8988T (cell line): Measurements from ENCODE around the gene TLE2.
"Not testable (repeated sequence)": the region's sequence is repeated elsewhere in the genome, so short reads cannot be mapped to it uniquely, and the experiment has no call there.

Source experiments
- DNase-seq: peaks from one replicate; pipeline ENCODE4 v3.0.0; 2011

TLE2 gene

DNA sequence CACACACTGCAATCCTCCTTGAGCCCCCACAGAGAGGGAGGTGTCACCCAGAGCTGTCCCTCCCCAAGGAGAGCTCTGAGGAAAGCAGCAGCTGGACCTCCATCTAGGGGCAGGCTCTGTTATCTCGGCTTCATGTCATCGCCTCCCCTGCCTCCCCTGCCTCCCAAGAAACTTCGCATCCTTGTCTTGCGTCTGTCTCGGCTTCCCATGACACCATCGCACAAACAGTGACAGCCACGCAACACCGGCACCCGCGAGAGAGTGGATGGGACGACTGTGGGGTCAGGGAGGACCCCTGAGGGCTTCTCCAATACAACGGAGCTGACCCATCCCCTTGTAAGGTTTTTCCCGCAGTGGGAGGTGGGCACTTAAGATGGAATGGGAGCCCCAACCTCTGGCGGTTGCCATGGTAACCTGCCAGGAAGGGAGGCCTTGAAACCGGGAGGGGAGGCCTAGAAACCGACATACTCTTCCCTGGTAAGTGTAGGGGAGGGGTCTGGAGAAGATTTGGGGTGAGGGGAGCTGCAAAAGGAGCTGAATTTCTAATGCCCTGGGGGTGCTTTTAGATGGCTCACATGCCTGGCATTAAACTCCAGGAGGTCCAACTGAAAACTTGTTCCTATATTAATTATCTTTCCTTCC lies 16.3 kb downstream of the TLE2 start:
- DNase-seq, result no peak

DNA sequence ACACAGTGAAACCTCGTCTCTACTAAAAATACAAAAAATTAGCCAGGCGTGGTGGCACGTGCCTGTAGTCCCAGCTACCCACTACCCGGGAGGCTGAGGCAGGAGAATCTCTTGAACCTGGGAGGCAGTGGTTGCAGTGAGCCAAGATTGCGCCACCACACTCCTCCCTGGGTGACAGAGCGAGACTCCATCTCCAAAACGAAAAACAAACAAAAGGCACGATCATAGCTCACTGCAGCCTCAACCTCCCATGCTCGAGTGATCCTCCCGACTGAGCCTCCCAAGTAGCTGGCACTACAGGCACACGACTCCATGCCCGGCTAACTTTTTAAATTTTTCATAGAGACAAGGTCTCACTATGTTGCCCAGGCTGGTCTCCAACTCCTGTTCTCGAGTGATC lies 17.0 kb downstream of the TLE2 start:
- DNase-seq, result not testable (repeated sequence)

DNA sequence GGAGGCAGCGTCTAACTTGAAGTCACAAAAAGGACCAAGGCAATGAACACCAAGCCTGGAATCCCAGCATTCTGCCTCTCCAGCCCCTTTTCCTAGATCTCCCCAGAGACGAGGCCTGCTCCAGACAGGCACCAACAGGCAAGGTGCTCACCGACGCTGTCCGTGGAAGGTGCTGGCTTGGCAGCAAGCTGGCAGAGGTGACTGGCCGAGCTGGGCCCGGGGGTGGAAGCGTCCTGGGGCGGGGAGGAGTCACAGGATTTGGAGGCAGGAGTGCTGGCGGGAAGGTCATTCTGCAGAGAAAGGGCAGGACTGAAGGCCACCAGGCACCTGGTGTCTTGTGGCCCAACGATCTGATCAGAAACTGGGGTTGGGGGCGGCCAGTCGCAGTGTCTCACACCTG lies 18.2 kb downstream of the TLE2 start:
- DNase-seq, result no peak

DNA sequence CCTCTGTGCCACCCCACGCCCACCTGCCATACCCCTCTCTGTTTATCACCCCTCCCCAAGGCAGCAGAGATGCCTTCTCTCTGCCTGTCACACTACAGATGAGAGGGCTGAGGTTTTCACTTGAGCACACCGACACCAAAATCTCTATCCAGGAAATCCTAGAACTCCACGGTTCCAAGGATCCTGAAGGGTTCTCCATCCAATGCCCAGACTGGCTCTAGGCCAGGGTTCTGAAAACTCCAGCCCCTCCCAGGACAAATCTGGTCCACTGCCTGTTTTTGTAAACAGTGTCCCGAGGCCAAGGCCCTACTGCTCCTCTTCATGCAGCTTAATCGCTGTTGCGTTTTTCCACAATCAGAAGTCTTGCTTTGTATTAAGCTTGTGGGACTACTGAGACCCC lies 20.1 kb downstream of the TLE2 start:
- no peak for DNase-seq

DNA sequence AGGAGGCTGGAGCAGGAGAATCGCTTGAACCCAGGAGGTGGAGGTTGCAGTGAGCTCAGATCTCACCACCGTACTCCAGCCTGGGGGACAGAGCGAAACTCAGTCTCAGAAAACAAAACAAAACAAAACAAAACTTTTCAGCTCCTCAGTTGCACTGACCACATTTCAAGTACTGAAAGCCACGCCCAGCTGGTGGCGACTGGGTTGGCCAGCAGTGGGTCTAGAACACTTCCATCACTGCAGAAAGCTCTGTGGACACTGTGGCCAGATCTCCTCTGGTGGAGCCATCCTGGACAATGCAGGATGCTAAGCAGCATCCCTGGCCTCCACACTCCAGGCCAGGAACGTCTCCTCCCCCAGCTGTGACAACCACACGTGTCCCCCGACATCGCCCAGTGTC lies 21.1 kb downstream of the TLE2 start:
- no peak for DNase-seq

DNA sequence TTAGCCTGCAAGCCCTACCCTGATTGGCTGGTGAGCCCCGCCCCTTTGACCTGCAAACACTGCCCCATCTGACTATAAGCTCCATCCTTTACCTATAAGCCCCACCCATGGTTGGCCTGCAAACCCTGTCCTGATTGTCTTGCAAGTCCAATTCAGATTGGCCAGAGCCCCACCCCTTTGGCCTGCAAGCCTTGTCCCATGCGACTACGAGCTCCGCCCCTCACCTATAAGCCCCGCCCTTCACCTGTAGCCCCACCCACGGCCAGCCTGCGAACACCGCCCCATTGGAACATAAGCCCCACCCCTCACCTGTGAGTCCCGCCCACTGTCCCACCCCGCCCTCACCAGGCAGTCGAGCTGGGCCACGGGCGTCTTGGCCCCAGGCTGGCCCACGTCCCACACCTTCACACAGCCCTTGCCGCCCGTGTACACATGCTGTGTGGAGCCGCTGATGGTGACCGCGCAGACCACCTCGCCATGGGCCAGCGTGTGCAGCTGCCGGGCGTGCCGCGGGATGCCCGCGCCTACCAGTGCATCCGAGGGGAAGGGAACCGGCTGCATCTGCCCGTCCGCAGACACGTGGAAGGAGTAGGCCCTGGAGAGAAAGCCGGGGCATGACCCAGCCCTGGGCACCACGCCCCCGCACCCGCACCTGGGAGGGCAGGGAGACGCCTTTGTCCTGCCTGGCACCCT lies 22.9 kb downstream of the TLE2 start:
- DNase-seq, result no peak

DNA sequence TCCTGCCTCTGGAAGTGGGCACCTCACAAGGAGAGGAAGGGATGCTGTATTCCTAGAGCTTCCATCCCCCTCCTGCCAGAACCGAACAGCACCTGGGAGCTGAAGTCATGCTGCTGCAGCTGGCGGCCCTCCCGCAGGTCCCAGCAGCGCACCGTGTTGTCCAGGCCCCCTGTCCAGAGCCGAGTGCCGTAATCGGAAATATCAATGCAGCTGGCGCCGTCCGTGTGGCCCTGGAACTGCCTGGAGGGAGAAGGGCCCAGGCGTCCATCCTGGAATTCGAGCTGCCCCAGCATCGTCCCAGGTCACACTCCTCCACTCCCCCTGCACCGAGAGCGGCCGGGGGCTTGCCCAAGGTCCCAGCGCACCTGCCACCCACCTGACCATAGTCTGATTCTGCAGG lies 23.7 kb downstream of the TLE2 start:
- no peak for DNase-seq

DNA sequence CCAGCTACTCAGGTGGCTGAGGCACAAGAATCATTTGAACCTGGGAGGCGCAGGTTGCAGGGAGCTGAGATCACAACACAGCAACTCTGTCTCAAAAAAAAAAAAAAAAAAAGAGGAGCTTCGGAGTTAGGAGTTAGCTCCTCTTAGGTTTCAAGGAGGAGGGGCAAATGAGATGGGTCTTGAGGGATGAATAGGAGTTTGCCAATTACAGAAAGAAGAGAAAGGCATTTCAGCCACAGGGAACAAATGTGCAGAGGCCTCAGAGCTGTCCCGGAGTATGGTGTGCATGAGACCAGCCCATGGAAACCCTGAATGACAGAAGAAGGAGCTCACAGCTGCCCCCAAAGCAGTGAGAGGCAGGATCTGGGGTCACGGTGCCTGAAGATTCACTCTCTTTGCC lies 24.6 kb downstream of the TLE2 start:
- DNase-seq, result no peak

DNA sequence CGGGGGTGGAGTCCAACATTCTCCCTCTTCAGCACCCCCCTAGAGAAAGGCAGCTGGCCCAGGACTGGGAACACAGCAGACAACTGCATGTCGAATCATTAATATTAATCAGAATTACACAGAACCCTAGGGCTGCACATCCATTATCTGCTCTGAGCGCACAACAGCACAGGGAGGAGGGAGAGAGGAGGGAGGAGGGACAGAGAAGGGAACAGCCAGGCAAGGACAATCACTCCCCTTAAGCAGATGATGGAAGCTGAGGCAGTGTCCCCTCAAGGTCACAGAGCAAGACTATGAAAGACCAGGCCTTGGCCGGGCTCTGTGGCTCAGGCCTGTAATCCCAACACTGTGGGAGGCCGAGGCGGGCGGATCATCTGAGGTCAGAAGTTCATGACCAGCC lies 26.0 kb downstream of the TLE2 start:
- DNase-seq, result no peak

DNA sequence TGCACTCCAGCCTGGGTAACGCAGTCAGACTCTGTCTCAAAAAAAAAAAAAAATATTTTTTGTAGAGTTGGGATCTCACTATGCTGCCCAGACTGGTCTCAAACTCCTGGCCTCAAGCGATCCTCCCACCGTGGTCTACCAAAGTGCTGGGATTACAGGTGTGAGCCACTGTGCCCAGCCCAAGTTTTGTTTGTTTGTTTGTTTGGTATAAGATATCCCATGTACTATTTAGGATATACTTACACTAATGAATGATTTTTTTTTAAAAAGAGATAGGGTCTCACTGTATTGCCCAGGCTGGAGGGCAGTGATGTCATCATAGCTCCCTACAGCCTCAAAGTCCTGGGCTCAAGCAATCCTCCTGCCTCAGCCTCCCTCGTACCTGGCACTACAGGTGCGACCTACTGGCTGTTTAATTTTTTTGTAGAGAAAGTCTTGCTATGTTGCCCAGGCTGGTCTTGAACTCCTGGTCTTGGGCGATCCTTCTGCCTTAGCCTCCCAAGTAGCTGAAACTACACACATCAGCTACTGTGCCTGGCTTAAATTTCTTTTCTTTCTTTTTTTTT lies 27.8 kb downstream of the TLE2 start:
- DNase-seq, result no peak

DNA sequence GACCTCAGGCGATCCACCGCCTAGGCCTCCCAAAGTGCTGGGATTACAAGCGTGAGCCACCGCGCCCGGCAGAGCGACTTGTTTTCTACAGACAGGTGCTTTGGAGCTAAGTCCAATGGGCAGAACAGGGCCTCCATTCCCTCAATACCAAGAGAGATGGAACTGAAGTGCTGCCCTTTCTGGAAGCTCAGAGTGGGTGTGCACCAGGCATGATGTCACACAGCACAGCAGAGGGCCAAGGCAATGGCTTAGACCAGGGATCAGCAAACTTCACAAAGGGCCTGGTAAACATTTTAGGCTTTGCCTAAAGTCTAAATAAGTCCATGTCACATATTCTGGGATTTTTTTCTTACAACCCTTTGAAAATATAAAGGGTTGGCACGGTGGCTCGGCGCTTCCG lies 30.4 kb downstream of the TLE2 start:
- no peak for DNase-seq

DNA sequence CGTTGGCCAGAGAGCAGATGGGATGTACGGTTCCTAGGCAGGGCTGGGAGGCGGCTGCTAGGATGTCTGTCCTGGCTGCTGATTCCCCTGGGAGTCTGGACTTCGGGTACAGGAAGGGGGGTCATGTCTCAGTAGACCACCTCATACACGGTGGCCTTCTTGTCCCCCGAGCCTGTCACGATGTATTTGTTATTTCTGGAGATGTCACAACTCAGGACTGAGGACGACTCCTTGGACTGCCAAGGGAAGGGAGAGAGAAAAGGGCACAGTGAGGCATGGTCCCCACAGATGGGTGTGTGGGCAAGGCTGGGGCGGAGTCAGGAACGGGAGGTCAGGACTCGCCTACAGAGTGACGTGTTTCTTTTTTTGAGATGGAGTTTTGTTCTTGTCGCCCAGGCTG lies 31.4 kb downstream of the TLE2 start:
- no peak for DNase-seq

DNA sequence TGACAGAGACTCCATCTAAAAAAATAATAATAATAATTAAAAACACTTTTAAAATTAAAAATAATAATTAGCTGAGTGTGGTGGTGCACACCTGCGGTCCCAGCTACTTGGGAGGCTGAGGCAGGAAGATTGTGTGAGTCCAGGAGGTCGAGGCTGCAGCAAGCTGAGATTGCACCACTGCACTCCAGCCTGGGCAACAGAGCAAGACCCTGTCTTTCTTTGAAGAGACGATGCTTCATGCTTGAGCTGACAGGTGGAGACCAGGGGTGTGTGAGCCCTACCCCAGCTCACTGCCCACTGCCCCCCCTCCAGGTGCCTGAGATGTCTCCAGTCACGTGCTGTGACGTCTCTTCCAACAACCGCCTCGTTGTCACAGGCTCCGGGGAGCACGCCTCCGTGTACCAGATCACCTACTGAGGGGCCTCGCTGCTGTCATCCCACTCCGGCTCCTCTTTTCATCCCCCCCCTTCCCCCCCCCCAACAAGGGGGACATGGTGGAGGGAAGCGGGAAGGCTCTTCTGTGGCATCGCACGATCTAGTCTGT lies 34.4 kb downstream of the TLE2 start:
- no peak for DNase-seq

DNA sequence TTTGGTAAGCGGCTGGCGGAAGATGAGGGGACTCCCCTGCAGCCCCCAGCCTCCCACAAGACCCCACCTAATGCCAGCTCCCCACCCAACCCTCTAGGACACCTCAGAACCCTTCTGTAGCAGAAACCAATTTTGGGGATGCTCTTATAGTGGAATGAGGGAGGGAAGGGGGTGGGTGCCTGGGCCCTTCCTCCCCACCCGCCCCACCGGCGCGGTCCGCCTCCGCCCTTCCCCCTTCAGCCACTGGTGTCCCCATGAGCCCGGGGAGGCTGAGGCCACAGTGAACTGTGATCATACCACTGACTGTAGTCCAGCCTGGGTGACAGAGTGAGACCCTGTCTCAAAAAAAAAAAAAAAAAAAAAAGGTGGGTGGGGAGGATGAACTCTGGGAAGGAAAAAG lies 35.5 kb downstream of the TLE2 start:
- no peak for DNase-seq

DNA sequence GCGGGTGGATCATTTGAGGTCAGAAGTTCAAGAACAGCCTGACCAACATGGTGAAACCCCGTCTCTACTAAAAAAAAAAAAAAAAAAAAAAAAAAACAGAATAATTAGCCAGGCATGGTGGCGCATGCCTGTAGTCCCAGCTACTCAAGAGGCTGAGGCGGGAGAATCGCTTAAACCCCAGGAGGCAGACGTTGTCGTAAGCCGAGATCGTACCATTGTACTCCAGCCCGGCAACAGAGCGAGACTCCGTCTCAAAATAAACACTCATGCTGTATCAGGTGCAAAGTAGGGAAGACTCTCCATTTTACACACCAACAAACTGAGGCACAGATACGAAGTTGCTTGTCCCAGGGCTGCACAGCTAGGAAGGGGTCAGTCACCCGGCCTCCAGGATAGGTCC lies 36.1 kb downstream of the TLE2 start:
- DNase-seq, result no peak

DNA sequence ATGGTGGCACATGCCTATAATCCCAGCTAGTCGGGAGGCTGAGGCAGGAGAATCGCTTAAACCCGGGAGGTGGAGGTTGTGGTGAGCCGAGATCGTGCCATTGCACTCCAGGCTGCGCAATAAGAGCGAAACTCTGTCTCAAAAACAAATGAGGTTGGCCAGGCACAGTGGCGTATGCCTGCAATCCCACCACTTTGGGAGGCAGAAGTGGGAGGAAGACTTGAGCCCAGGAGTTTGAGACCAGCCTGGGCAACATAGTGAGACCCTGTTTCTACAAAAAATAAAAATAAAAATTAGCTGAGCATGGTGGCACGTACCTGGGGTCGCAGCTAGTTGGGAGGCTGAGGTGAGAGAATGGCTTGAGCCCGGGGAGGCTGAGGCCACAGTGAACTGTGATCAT lies 36.7 kb downstream of the TLE2 start:
- DNase-seq, result not testable (repeated sequence)

DNA sequence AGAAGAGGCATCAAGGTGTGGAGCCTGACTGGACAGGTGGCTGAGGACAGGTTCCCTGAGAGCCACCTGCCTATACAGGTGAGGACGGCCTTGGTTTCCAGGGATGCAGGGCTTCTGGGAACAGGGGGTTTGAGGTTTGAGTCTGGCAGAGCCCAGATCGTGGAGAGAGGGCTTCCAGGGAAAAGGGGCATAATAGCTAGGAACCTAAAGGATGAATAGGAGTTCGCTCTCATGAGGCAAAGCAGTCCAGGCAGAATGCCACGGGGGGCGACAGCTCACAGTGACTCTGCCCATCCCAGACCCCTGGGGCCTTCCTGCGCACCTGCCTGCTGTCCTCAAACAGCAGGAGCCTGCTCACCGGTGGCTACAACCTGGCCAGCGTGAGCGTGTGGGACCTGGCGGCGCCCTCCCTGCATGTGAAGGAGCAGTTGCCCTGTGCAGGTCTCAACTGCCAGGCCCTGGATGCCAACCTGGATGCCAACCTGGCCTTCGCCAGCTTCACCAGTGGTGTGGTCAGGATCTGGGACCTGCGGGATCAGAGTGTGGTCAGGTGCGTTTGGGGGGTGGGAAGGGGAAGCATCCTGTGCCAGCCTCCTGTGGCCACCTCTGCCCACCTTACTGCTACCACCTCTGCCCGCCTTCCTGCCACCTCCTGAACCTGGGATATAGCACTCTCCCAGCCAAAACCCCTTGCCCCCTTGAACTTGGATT lies 39.7 kb downstream of the TLE2 start:
- no peak for DNase-seq

DNA sequence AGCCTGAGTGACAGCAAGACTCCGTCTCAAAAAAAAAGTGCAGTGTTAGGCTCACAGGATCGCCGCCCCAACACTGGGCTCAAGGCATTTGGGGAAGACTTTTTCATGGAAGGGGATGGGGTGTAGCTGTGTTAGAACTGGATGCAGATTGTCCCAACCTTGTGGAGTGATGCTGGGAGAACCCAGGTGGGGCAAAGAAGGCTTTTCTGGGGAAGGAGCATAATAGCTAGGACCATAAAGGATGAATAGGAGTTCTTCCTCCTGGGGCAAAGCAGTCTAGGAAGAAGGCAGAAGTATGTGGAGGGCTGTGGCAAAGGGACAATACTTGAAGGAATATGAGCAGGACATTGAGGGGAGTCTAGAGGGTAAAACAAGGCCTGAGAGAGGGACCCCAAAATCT lies 40.5 kb downstream of the TLE2 start:
- no peak for DNase-seq

DNA sequence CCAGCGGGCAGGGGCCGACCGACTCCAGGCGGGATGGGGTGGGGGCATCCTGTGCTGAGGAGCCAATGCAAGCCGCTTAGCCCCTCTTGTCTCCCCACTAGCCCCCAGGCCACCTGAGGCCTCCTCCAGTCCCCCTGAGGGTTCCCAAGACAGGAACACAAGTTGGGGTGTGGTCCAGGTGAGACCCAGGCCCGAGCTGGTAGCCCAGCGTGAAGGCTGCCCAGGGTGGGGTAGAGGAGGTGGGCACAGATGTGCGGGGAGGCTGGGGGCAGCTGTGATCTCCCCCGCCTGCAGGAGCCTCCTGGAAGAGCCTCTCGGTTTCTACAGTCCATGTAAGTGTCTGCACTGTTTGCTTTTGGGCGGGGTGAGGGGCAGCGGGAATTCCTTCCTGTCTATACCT lies 41.3 kb downstream of the TLE2 start:
- DNase-seq, result no peak

DNA sequence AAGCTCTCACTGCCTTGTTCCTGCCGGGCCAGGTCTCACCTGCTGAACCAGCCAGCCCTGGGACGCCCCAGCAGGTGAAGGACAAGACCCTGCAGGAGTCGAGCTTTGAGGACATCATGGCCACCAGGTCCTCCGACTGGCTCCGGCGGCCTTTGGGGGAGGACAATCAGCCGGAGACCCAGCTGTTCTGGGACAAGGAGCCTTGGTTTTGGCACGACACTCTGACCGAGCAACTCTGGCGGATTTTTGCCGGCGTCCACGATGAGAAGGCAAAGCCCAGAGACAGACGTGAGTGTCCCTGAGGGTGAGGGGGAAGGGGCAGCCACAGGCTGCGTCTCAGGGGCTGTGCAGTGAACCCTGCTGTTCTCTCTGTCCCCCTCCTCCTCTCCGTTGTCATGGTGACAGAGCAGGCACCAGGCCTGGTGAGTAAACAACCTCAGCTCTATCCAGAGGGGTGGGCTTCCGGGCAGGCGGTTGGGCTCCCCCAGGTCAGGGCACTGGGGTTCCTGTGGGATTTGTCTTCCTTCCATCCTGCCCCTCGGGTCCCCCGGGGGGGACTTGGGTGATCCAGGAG lies 42.0 kb downstream of the TLE2 start:
- no peak for DNase-seq

DNA sequence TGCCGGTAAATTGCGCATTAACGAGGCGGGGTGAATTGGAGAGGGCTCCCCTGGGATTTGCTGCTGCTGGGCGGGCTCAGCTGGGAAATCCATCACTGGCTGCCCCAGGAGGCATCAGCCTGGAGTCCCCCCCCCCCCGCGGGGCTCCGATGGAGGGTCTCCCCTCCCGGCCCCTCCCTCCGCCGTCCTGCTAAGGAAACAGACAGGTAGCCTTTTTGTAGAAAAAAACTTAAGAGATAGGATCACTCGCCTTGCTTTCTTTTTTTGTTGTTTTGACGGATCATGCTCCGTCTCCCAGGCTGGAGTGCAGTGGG lies 44.9 kb downstream of the TLE2 start:
- no peak for DNase-seq

DNA sequence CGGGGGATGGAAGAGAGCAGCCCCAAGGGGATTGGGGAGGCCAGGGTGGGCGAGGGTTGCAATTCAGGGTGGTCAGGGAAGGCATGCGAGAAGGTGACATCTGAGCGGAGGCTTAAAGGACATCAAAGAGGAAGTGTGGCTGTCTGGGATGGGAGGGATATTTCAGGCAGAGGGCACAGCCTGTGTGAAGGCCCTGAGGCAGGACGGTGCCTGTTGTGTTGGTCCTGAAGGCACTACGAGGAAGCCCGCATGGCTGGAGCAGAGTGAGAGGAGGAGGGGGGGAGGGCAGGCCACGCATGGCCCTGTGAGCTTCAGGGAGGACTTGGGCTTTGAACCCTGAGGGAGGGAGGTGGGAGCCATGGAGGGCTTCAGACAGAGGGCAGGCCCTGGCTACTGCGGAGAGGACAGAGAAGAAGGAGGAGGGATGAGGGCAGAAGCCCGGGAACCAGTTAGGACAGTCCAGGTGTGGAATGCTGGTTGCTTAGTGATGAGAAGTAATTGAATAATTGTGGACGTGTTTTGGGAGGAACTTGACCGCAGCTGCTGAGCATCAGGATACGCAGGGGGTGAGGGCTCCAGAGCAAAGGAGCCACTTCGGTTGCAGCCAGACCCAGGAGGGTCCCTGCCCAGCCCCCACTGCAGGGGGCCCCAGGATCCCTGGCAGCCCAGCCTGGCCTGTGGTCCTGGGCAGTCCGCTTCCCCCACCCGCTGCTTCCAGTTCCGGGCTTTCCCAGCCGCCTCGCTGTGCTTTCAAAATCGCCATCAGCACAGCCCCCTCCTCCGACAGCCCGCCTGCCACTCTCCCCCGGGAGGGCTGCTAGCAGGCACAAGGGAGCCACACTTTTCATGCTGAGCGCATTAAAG lies 45.5 kb downstream of the TLE2 start:
- no peak for DNase-seq

DNA sequence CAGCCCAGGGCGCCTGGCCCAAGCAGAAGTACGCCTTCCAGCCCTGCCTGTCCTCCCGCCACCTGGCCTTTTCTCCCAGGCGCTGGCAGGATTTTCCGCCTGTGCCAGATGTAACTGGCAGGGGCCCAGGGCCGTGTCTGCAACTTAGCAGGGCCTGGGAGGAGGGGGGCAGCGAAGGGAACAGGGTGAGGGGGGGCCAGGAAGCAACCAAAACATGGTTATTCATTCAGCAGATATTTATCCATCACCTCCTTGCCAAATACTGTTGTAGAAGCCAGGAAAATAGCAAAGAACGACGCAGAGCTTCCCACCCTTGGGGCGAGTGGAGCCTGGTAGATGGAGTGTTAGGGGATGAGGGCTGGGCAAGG lies 46.1 kb downstream of the TLE2 start:
- DNase-seq, result no peak
